Upper lobe of left lung (tissue), 4 donors: Measurements from ENCODE around the gene SLC45A3.

Experiments used
- POLR2A ChIP-seq, 4 donors: fragments of 450-650 bp; IDR thresholded peaks; one replicate each; pipeline ENCODE4 v1.5.1; 2016 to 2017; ENCODE audit warnings: antibody characterized with exemption in 4 of 4, mild to moderate bottlenecking in 2 of 4
- POLR2AphosphoS5 ChIP-seq, 2 donors: sonication (generic); formaldehyde crosslinking; IDR thresholded peaks; one replicate each; pipeline ENCODE4 v1.5.1; 2017; ENCODE audit warnings: antibody characterized with exemption in 2 of 2
- TF ChIP-seq, protein P1 (sequence below), 6 experiments: fragments of 450-650 bp in 4 of 6; fragments of 200-600 bp in 2 of 6; sonication (generic) in 2 of 6; IDR thresholded peaks; one replicate each; pipeline ENCODE4 v1.5.1; 2016 to 2019; ENCODE audit warnings: antibody characterized with exemption in 6 of 6

GRCh38 chr1:205616563-205617293 is 63.6 kb downstream of the SLC45A3 start:
- TF ChIP-seq, protein P1, sequence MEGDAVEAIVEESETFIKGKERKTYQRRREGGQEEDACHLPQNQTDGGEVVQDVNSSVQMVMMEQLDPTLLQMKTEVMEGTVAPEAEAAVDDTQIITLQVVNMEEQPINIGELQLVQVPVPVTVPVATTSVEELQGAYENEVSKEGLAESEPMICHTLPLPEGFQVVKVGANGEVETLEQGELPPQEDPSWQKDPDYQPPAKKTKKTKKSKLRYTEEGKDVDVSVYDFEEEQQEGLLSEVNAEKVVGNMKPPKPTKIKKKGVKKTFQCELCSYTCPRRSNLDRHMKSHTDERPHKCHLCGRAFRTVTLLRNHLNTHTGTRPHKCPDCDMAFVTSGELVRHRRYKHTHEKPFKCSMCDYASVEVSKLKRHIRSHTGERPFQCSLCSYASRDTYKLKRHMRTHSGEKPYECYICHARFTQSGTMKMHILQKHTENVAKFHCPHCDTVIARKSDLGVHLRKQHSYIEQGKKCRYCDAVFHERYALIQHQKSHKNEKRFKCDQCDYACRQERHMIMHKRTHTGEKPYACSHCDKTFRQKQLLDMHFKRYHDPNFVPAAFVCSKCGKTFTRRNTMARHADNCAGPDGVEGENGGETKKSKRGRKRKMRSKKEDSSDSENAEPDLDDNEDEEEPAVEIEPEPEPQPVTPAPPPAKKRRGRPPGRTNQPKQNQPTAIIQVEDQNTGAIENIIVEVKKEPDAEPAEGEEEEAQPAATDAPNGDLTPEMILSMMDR (IDR thresholded peaks at IDR 0.05), result no peak
- TF ChIP-seq POLR2AphosphoS5 (IDR thresholded peaks at IDR 0.05), result no peak
- TF ChIP-seq POLR2A (IDR thresholded peaks at IDR 0.05), result no peak
